GM23338 (cell line): ENCODE measurements around the gene TSHZ2. TPM values are rescaled to one million over a fixed set of nuclear protein-coding genes. Genes with fewer than 3 reads are reported as not detected.

Experiments used
- ATAC-seq: fragments of 200-7000 bp; cut with Tn5 transposase; 3 replicates; pipeline ENCODE4 v1.9.1; 2020
- DNase-seq: peaks from one replicate; pipeline ENCODE4 v3.0.0-alpha.2; 2015; ENCODE audit warnings: low spot score
- H2AFZ ChIP-seq: fragments of 200-600 bp; sonication (generic); 2 replicates; pipeline ENCODE4 v1.8.0; 2016; ENCODE audit warnings: antibody characterized with exemption, mild to moderate bottlenecking, moderate library complexity
- H3F3A ChIP-seq: fragments of 200-600 bp; sonication (generic); replicated peaks from 2 replicates; pipeline ENCODE4 v1.8.0; 2017; ENCODE audit warnings: antibody characterized with exemption, mixed run types, low read depth
- H3K27ac ChIP-seq: fragments of 200-600 bp; sonication (generic); 2 replicates; pipeline ENCODE4 v1.6.1; 2016; ENCODE audit warnings: low read depth
- H3K27me3 ChIP-seq: fragments of 200-600 bp; sonication (generic); 2 replicates; pipeline ENCODE4 v1.8.0; 2016; ENCODE audit warnings: mild to moderate bottlenecking, mixed run types, moderate library complexity; ENCODE audit not compliant: insufficient read depth
- H3K36me3 ChIP-seq: fragments of 200-600 bp; sonication (generic); 2 replicates; pipeline ENCODE4 v1.8.0; 2016; ENCODE audit warnings: mild to moderate bottlenecking; ENCODE audit not compliant: insufficient read depth
- H3K4me1 ChIP-seq: fragments of 200-600 bp; sonication (generic); 2 replicates; pipeline ENCODE4 v1.8.0; 2016; ENCODE audit warnings: mild to moderate bottlenecking, moderate library complexity; ENCODE audit not compliant: insufficient read depth
- H3K4me2 ChIP-seq: fragments of 200-600 bp; sonication (generic); 2 replicates; pipeline ENCODE4 v1.7.1; 2017; ENCODE audit warnings: mixed run types
- H3K4me3 ChIP-seq: fragments of 200-600 bp; sonication (generic); 2 replicates; pipeline ENCODE4 v1.6.1; 2016; ENCODE audit warnings: mixed run types
- H3K79me2 ChIP-seq: fragments of 200-600 bp; sonication (generic); replicated peaks from 2 replicates; pipeline ENCODE4 v1.8.0; 2017; ENCODE audit warnings: mild to moderate bottlenecking; ENCODE audit not compliant: insufficient read depth
- H3K9me2 ChIP-seq: fragments of 200-600 bp; sonication (generic); 2 replicates; pipeline ENCODE4 v1.8.0; 2017; ENCODE audit not compliant: insufficient read depth
- H4K20me1 ChIP-seq: fragments of 200-600 bp; sonication (generic); replicated peaks from 2 replicates; pipeline ENCODE4 v1.8.0; 2017; ENCODE audit warnings: mild to moderate bottlenecking; ENCODE audit not compliant: insufficient read depth
- H3K27ac Mint-ChIP-seq: 2 replicates; pipeline ENCODE4 v1.8.0; 2020; ENCODE audit warnings: inconsistent platforms, mild to moderate bottlenecking, moderate library complexity, mixed read lengths
- H3K27me3 Mint-ChIP-seq: 3 replicates; pipeline ENCODE4 v1.8.0; 2022; ENCODE audit warnings: low read depth, mild to moderate bottlenecking, moderate library complexity, mixed read lengths, inconsistent platforms; ENCODE audit not compliant: insufficient read depth, poor library complexity
- H3K36me3 Mint-ChIP-seq: 3 replicates; pipeline ENCODE4 v1.8.0; 2021; ENCODE audit warnings: low read depth, mild to moderate bottlenecking, inconsistent platforms, moderate library complexity, mixed read lengths
- H3K4me1 Mint-ChIP-seq: 3 replicates; pipeline ENCODE4 v1.8.0; 2020; ENCODE audit warnings: mild to moderate bottlenecking, inconsistent platforms, mixed read lengths
- H3K4me3 Mint-ChIP-seq: 3 replicates; pipeline ENCODE4 v1.8.0; 2021; ENCODE audit warnings: moderate library complexity, mild to moderate bottlenecking, inconsistent platforms, mixed read lengths
- H3K9me3 Mint-ChIP-seq: 3 replicates; pipeline ENCODE4 v1.8.0; 2020; ENCODE audit warnings: moderate library complexity, mild to moderate bottlenecking, inconsistent platforms, mixed read lengths
- CREB1 ChIP-seq: fragments of 250-450 bp; sonication (Bioruptor Pico); IDR thresholded peaks from 2 replicates; pipeline ENCODE4 v1.5.0; 2020; ENCODE audit warnings: low read depth, mild to moderate bottlenecking, moderate library complexity
- EZH2 ChIP-seq: fragments of 200-600 bp; sonication (generic); IDR thresholded peaks from one replicate; pipeline ENCODE4 v1.8.0; 2017; ENCODE audit warnings: antibody characterized with exemption, mild to moderate bottlenecking, low read depth; ENCODE audit not compliant: unreplicated experiment
- EZH2phosphoT487 ChIP-seq: fragments of 200-600 bp; sonication (generic); IDR thresholded peaks from one replicate; pipeline ENCODE4 v1.8.1; 2018; ENCODE audit warnings: antibody characterized with exemption; ENCODE audit not compliant: unreplicated experiment
- JUNB ChIP-seq: IDR thresholded peaks from one replicate; pipeline ENCODE4 v1.6.1; 2016; ENCODE audit warnings: antibody characterized with exemption; ENCODE audit not compliant: unreplicated experiment
- NANOG ChIP-seq: IDR thresholded peaks from 2 replicates; pipeline ENCODE4 v1.6.1; 2016; ENCODE audit warnings: antibody characterized with exemption, borderline replicate concordance
- STAT1 ChIP-seq: IDR thresholded peaks from one replicate; pipeline ENCODE4 v1.6.1; 2016; ENCODE audit warnings: antibody characterized with exemption; ENCODE audit not compliant: unreplicated experiment
- ZNF114 ChIP-seq: fragments of 250-450 bp; sonication (Bioruptor Pico); IDR thresholded peaks from 2 replicates; pipeline ENCODE4 v1.5.0; 2020; ENCODE audit warnings: mild to moderate bottlenecking, moderate library complexity
- ZNF331 ChIP-seq: fragments of 250-450 bp; sonication (Bioruptor Pico); IDR thresholded peaks from 2 replicates; pipeline ENCODE4 v1.5.0; 2020; ENCODE audit warnings: low read depth, mild to moderate bottlenecking, moderate library complexity
- polyA plus RNA-seq: library from polyadenylated mRNA; unstranded; fragments of >200 nt; fragmentation: Nextera tagmentation; extraction: Ambion mirVana; gene quantifications from 2 replicates; pipeline ENCODE4 v1.2.1, GENCODE V29; 2016
- total RNA-seq: library from RNA; depleted of rRNA; stranded (reverse); fragments of >200 nt; shearing (Covaris generic); gene quantifications from 2 replicates; pipeline ENCODE4 v1.2.3, GENCODE V29; 2014
- TF ChIP-seq, protein P1 (sequence below): fragments of 250-450 bp; sonication (Bioruptor Pico); IDR thresholded peaks from 2 replicates; pipeline ENCODE4 v1.5.0; 2020; ENCODE audit warnings: mild to moderate bottlenecking, moderate library complexity
- TF ChIP-seq, protein P2 (sequence below): IDR thresholded peaks from one replicate; pipeline ENCODE4 v1.6.1; 2018; ENCODE audit warnings: antibody characterized with exemption; ENCODE audit not compliant: unreplicated experiment
- TF ChIP-seq, protein P3 (sequence below), 2 experiments: fragments of 200-600 bp in 1 of 2; sonication (generic) in 1 of 2; conservative IDR thresholded peaks; 2 replicates each; pipeline versions ENCODE4 v1.5.1 to v1.6.1; 2016 to 2017; ENCODE audit warnings: antibody characterized with exemption in 2 of 2, low read depth in 2 of 2, mild to moderate bottlenecking in 2 of 2, moderate library complexity in 1 of 2

TSHZ2 gene
- total and polyA plus RNA-seq, 2 experiments from 2014 or later = 0.49 to 1.3 TPM

DNA sequence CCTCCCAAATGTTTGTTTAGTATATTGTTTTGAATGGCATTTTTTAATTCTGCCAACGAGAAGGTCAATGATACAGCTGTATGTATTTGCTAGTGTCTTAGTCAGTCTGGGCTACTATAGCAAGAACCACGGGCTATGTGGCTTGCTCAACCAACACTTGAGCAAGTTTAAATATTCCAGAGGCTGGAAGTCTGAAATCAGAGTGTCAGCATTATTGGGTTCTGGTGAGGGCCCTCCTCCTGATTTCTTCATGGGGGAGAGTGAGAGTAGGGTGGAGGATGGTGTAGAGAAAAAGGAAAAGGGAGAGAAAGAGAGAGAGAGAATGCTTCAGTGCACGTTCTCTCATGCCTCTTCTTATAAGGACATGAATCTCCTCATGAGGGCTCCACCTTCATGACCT, 144.6 kb downstream of the TSHZ2 start:
- H3K27me3 Mint-ChIP-seq = no peaks in the 10 kb centered on the region
- peak overlapping the region; percentile 33; the same call in 1 of the 2 replicates for H3K27ac Mint-ChIP-seq
- Histone ChIP-seq H3K79me2 (no peaks in the 10 kb centered on the region), H3K4me2 (no peak overlapping the region), H3K9me2 (peaks cover 7% of the 10 kb centered on the region; the same call in 1 of the 2 replicates), H3K4me3 (no peak overlapping the region), H3K36me3 (no peaks in the 10 kb centered on the region), H3K4me1 (0 out of 2 replicates have a peak, but pooled peaks cover 3% of the 10 kb centered on the region), H4K20me1 (no peaks in the 10 kb centered on the region), H3K27ac (no peak overlapping the region), H3K27me3 (no peaks in the 10 kb centered on the region), H3F3A (no peaks in the 10 kb centered on the region), H2AFZ (no peak overlapping the region)
- TF ChIP-seq, protein P1, sequence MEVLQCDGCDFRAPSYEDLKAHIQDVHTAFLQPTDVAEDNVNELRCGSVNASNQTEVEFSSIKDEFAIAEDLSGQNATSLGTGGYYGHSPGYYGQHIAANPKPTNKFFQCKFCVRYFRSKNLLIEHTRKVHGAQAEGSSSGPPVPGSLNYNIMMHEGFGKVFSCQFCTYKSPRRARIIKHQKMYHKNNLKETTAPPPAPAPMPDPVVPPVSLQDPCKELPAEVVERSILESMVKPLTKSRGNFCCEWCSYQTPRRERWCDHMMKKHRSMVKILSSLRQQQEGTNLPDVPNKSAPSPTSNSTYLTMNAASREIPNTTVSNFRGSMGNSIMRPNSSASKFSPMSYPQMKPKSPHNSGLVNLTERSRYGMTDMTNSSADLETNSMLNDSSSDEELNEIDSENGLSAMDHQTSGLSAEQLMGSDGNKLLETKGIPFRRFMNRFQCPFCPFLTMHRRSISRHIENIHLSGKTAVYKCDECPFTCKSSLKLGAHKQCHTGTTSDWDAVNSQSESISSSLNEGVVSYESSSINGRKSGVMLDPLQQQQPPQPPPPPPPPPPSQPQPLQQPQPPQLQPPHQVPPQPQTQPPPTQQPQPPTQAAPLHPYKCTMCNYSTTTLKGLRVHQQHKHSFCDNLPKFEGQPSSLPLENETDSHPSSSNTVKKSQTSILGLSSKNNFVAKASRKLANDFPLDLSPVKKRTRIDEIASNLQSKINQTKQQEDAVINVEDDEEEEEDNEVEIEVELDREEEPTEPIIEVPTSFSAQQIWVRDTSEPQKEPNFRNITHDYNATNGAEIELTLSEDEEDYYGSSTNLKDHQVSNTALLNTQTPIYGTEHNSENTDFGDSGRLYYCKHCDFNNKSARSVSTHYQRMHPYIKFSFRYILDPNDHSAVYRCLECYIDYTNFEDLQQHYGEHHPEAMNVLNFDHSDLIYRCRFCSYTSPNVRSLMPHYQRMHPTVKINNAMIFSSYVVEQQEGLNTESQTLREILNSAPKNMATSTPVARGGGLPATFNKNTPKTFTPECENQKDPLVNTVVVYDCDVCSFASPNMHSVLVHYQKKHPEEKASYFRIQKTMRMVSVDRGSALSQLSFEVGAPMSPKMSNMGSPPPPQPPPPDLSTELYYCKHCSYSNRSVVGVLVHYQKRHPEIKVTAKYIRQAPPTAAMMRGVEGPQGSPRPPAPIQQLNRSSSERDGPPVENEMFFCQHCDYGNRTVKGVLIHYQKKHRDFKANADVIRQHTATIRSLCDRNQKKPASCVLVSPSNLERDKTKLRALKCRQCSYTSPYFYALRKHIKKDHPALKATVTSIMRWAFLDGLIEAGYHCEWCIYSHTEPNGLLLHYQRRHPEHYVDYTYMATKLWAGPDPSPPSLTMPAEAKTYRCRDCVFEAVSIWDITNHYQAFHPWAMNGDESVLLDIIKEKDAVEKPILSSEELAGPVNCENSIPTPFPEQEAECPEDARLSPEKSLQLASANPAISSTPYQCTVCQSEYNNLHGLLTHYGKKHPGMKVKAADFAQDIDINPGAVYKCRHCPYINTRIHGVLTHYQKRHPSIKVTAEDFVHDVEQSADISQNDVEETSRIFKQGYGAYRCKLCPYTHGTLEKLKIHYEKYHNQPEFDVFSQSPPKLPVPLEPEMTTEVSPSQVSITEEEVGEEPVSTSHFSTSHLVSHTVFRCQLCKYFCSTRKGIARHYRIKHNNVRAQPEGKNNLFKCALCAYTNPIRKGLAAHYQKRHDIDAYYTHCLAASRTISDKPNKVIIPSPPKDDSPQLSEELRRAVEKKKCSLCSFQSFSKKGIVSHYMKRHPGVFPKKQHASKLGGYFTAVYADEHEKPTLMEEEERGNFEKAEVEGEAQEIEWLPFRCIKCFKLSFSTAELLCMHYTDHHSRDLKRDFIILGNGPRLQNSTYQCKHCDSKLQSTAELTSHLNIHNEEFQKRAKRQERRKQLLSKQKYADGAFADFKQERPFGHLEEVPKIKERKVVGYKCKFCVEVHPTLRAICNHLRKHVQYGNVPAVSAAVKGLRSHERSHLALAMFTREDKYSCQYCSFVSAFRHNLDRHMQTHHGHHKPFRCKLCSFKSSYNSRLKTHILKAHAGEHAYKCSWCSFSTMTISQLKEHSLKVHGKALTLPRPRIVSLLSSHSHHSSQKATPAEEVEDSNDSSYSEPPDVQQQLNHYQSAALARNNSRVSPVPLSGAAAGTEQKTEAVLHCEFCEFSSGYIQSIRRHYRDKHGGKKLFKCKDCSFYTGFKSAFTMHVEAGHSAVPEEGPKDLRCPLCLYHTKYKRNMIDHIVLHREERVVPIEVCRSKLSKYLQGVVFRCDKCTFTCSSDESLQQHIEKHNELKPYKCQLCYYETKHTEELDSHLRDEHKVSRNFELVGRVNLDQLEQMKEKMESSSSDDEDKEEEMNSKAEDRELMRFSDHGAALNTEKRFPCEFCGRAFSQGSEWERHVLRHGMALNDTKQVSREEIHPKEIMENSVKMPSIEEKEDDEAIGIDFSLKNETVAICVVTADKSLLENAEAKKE (CRISPR knock-in tag) = no peak
- TF ChIP-seq ZNF114 (CRISPR knock-in tag) = no peak
- no peak for TF ChIP-seq EZH2
- TF ChIP-seq STAT1 = no peak
- TF ChIP-seq JUNB = no peak
- no peak for TF ChIP-seq CREB1 (CRISPR knock-in tag)
- no peak for TF ChIP-seq NANOG
- TF ChIP-seq EZH2phosphoT487 = no peak
- TF ChIP-seq, protein P2, sequence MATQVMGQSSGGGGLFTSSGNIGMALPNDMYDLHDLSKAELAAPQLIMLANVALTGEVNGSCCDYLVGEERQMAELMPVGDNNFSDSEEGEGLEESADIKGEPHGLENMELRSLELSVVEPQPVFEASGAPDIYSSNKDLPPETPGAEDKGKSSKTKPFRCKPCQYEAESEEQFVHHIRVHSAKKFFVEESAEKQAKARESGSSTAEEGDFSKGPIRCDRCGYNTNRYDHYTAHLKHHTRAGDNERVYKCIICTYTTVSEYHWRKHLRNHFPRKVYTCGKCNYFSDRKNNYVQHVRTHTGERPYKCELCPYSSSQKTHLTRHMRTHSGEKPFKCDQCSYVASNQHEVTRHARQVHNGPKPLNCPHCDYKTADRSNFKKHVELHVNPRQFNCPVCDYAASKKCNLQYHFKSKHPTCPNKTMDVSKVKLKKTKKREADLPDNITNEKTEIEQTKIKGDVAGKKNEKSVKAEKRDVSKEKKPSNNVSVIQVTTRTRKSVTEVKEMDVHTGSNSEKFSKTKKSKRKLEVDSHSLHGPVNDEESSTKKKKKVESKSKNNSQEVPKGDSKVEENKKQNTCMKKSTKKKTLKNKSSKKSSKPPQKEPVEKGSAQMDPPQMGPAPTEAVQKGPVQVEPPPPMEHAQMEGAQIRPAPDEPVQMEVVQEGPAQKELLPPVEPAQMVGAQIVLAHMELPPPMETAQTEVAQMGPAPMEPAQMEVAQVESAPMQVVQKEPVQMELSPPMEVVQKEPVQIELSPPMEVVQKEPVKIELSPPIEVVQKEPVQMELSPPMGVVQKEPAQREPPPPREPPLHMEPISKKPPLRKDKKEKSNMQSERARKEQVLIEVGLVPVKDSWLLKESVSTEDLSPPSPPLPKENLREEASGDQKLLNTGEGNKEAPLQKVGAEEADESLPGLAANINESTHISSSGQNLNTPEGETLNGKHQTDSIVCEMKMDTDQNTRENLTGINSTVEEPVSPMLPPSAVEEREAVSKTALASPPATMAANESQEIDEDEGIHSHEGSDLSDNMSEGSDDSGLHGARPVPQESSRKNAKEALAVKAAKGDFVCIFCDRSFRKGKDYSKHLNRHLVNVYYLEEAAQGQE = no peak
- TF ChIP-seq, protein P3, sequence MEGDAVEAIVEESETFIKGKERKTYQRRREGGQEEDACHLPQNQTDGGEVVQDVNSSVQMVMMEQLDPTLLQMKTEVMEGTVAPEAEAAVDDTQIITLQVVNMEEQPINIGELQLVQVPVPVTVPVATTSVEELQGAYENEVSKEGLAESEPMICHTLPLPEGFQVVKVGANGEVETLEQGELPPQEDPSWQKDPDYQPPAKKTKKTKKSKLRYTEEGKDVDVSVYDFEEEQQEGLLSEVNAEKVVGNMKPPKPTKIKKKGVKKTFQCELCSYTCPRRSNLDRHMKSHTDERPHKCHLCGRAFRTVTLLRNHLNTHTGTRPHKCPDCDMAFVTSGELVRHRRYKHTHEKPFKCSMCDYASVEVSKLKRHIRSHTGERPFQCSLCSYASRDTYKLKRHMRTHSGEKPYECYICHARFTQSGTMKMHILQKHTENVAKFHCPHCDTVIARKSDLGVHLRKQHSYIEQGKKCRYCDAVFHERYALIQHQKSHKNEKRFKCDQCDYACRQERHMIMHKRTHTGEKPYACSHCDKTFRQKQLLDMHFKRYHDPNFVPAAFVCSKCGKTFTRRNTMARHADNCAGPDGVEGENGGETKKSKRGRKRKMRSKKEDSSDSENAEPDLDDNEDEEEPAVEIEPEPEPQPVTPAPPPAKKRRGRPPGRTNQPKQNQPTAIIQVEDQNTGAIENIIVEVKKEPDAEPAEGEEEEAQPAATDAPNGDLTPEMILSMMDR (conservative IDR thresholded peaks at IDR 0.05; ENCODE audit: low read depth in 2 of 2) = no peak
- no peak for TF ChIP-seq ZNF331 (CRISPR knock-in tag)
- H3K4me3 Mint-ChIP-seq = no peak overlapping the region
- no peaks in the 10 kb centered on the region; the same call in 2 of the 3 replicates for H3K36me3 Mint-ChIP-seq
- peaks cover 10% of the 10 kb centered on the region for H3K4me1 Mint-ChIP-seq
- peaks cover 7% of the 10 kb centered on the region; the same call in 2 of the 3 replicates for H3K9me3 Mint-ChIP-seq
- DNase-seq = no peak
- no peak for ATAC-seq
